Choroid plexus epithelial cell (primary cell): ENCODE results near the gene ZNF57.

ENCODE experiments used
- DNase-seq: peaks from one replicate; pipeline ENCODE4 v3.0.0-alpha.2; 2010; ENCODE audit warnings: low read depth
- H3K4me3 ChIP-seq: 2 replicates; pipeline ENCODE4 v1.5.1; 2011; ENCODE audit warnings: low read depth, mild to moderate bottlenecking, control low read depth, low read length, moderate library complexity
- TF ChIP-seq, protein P1 (sequence below): conservative IDR thresholded peaks from 2 replicates; pipeline ENCODE4 v1.5.1; 2011; ENCODE audit warnings: low read depth, mild to moderate bottlenecking, control low read depth, inconsistent platforms, low read length, moderate library complexity

The ZNF57 gene

DNA sequence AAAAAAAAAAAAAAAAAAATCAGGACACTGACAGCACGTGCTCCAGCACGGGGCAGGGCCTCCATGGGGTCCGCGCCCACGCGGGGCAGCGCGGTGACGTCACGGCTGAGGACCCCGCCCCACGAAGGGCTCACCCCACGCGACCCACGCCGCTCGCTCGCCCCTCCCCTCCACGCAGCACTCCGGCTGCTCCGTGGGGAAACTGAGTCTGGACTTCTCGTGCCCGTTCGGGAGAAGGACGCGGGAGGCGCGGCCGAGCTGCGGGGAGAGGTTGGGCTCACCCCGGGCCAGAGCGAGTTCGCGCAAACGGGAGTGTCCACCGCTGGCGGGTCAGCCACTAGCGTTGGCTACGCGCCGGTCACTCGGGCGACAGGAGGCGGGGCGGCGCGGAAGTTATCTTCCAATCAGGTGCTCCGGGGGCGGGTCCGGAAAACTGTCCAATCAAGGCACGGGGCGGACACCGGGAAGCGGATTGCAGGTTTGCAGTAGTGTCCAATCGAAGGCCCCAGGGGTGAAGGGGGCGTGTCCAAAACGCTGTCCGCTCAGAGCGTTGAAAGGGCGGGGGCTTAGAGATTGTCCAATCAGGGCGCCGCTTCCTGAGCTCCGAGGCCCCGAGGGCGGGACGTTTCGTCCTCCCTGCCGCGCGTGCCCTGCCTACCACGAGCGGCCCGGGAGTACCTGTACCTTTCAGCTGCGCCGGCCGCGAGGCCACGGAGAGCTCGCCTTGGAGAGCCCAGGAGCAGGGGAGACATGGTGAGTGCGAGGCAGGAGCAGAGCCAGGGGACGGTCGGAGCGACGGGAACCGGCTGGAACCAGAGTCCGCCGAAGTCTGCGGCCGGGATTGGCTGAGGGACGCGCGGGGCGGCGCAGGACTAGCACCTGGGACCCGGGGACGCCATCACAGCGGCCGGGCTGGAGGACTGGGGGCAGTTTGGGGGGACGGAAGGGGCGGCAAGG, at the start of gene ZNF57:
Gene ZNF57, plus strand, starts transcription at position 633 of the 957 bp plus-strand sequence. Its CDS starts 118 bp downstream, at position 751.
- TF ChIP-seq, protein P1, sequence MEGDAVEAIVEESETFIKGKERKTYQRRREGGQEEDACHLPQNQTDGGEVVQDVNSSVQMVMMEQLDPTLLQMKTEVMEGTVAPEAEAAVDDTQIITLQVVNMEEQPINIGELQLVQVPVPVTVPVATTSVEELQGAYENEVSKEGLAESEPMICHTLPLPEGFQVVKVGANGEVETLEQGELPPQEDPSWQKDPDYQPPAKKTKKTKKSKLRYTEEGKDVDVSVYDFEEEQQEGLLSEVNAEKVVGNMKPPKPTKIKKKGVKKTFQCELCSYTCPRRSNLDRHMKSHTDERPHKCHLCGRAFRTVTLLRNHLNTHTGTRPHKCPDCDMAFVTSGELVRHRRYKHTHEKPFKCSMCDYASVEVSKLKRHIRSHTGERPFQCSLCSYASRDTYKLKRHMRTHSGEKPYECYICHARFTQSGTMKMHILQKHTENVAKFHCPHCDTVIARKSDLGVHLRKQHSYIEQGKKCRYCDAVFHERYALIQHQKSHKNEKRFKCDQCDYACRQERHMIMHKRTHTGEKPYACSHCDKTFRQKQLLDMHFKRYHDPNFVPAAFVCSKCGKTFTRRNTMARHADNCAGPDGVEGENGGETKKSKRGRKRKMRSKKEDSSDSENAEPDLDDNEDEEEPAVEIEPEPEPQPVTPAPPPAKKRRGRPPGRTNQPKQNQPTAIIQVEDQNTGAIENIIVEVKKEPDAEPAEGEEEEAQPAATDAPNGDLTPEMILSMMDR = no peak
- DNase-seq = peak; percentile 100

DNA sequence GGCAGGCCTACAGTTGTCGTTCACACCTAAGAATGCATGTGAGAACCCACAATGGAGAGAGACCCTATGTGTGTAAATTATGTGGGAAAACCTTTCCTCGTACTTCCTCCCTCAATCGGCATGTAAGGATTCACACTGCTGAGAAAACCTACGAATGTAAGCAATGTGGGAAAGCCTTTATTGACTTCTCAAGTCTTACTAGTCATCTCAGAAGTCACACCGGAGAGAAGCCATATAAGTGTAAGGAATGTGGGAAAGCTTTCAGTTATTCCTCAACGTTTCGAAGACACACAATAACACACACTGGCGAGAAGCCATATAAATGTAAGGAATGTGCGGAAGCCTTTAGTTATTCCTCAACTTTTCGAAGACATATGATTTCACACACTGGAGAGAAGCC, 48.1 kb upstream of the ZNF57 start:
- TF ChIP-seq, protein P1 = no peak
- no peak for DNase-seq
- H3K4me3 ChIP-seq = no peak overlapping the region

More for the DNA sequence above, at the start of gene ZNF57:
- peak within 1 kb of the TSS; percentile 91 for H3K4me3 ChIP-seq

DNA sequence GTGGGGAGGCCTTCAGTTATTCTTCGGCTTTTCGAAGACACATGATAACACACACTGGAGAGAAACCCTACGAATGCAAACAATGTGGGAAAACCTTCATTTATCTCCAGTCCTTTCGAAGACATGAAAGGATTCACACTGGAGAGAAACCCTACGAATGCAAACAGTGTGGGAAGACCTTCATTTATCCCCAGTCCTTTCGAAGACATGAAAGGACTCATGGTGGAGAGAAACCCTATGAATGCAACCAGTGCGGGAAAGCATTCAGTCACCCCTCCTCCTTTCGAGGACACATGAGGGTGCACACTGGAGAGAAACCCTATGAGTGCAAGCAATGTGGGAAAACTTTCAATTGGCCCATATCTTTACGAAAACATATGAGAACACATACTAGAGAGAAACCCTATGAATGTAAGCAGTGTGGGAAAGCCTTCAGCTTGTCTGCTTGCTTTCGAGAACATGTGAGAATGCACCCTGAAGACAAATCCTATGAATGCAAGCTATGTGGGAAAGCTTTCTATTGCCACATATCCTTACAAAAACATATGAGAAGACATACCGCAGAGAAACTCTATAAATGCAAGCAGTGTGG, 47.6 kb upstream of the ZNF57 start:
- no peak for DNase-seq
- TF ChIP-seq, protein P1 = no peak
- H3K4me3 ChIP-seq = no peak overlapping the region

DNA sequence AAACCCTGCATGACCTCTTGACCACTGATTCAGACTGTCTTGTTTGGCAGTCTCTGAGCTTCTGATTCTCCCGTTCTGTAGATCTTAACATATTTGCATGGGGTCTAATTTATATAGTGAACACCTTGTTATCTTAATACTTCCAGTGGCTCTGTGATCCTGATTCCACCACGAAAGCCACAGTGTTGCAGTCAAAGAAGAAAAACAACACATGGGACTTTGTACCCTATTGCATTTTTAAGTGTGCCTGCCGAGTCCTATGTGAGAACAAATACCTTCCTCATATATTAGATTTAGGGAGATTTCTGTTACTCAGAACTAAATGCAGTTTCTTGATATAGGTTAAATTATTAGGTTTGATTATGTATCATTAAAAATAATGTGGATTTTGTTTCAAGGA, 45.9 kb upstream of the ZNF57 start:
- DNase-seq = no peak
- H3K4me3 ChIP-seq = no peak overlapping the region
- TF ChIP-seq, protein P1 = no peak

DNA sequence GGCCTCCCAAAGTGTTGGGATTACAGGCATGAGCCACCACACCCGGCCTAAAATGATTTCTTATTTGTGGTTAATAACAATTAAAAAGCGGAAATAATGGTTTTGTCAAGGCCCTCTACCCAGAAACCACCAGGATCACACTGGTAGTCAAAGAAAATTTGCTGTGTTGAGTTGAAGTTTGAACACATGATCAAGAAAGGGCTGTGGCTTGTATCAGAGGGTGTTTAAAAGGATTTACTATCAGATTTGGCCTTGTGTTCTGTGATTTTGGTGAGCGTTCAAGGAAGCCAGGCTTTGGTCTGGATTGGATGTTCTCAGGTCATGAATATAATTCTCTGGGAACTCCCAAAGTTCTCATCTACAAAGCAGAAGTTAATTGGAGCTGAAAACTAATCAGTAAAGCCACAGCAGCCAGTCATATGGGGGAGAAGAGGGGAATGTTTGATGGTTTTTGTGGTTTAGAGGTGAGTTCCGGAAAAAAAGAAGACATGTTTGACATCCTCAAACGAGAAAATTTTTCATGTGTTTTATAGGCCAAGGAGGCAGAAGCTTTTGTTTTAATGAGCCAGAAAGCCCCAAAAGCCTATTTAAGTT, 44.2 kb upstream of the ZNF57 start:
- no peak overlapping the region for H3K4me3 ChIP-seq
- TF ChIP-seq, protein P1 = no peak

DNA sequence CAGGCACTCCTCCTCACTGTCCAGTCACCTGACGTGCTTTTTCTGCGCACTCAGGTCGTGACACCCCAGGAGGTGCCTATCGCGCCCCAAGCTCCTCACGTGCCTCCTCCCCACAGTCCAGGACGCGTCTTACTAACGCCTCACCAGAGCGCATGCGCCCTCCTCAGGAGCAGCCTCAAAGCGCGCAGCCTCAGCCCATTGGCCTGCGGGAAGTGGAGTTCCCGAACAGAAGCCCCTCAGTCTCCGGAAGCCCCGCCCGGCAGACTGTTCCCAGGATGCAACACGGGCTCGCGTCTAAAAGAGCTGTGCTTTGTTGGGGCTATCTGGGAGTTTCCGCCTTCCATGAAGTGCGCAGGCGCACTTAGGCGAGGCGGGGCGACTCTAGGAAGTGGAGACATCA, 41.9 kb upstream of the ZNF57 start:
- no peak overlapping the region for H3K4me3 ChIP-seq
- TF ChIP-seq, protein P1 = no peak

More for the DNA sequence above, 44.2 kb upstream of the ZNF57 start:
- DNase-seq = no peak

More for the DNA sequence above, 41.9 kb upstream of the ZNF57 start:
- DNase-seq = no peak
